Nephron progenitor cell (in vitro differentiated cells): ENCODE measurements around the gene TADA1.

Experiments
- DNase-seq: peaks from one replicate; pipeline ENCODE4 v3.0.0; 2021
- H3K27ac Mint-ChIP-seq: 2 replicates; pipeline ENCODE4 v1.8.0; 2021; ENCODE audit warnings: mild to moderate bottlenecking, moderate library complexity, mixed read lengths
- H3K27me3 Mint-ChIP-seq: 2 replicates; pipeline ENCODE4 v1.8.0; 2021; ENCODE audit warnings: mild to moderate bottlenecking, low read depth, mixed read lengths; ENCODE audit not compliant: poor library complexity
- H3K36me3 Mint-ChIP-seq: 2 replicates; pipeline ENCODE4 v1.8.0; 2021; ENCODE audit warnings: low read depth, mixed read lengths
- H3K4me1 Mint-ChIP-seq: 2 replicates; pipeline ENCODE4 v1.8.0; 2021; ENCODE audit warnings: mixed read lengths
- H3K4me3 Mint-ChIP-seq: 2 replicates; pipeline ENCODE4 v1.8.0; 2021; ENCODE audit warnings: mild to moderate bottlenecking, moderate library complexity, mixed read lengths
- H3K9me3 Mint-ChIP-seq: 2 replicates; pipeline ENCODE4 v1.8.0; 2021; ENCODE audit warnings: mild to moderate bottlenecking, moderate library complexity, mixed read lengths
- TF ChIP-seq, protein P1 (sequence below): fragments of 200-600 bp; sonication (generic); IDR thresholded peaks from 2 replicates; pipeline ENCODE4 v1.5.0; 2021; ENCODE audit warnings: antibody characterized with exemption

The TADA1 gene

DNA sequence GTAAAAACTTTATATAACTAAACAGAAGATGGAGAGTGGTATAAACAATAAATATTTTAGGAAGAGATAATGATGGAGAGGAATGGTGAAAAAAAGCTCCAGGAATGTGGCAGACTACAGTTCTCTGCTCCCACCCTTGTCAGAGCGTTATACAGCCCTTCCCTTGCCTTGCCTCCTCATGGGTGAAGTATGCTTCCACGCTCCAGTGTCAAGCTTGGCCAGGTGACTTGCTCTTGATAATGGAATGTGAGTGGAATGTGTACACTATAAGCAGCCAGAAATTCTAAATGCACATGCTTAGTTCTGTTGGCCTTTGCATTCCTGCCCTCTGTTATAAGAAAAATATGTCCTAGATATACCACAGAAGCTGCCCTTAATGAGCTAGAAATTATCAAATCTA, 61.5 kb downstream of the TADA1 start:
- peaks cover 9% of the 10 kb centered on the region for H3K27me3 Mint-ChIP-seq
- no peak overlapping the region for H3K4me3 Mint-ChIP-seq
- no peak for DNase-seq

DNA sequence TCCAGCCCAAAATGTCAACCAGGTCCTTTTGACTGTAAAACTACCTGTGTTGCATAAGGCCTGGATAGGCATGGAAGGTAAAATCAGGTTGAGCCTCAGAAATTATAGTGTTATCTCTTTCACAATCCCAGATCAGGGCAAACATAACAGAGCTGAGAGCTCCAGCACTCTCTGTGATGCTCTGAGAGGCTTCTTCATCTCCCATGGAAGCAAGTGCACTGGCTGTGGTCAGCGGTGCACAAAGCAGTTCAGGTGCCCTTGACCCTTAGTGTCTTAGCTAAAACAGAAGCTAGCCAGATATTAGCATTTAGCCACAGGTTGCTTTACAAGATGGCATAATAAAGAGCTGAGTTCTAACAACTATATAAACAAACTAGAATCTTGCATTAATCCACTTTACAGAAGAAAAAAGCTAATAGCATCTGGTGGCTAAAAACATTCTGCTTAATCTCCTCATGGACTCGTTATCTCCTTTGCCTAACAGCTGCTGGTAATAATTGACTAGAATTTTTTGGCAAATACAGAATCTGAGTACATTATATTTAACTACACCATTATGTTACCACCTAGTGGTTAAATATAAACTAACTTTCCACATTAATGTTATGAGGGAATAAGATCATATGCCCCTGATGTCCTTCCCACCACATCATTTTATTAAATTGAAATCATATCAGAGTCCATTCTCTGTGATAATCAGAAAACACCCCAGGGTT, 62.4 kb downstream of the TADA1 start:
- TF ChIP-seq, protein P1, sequence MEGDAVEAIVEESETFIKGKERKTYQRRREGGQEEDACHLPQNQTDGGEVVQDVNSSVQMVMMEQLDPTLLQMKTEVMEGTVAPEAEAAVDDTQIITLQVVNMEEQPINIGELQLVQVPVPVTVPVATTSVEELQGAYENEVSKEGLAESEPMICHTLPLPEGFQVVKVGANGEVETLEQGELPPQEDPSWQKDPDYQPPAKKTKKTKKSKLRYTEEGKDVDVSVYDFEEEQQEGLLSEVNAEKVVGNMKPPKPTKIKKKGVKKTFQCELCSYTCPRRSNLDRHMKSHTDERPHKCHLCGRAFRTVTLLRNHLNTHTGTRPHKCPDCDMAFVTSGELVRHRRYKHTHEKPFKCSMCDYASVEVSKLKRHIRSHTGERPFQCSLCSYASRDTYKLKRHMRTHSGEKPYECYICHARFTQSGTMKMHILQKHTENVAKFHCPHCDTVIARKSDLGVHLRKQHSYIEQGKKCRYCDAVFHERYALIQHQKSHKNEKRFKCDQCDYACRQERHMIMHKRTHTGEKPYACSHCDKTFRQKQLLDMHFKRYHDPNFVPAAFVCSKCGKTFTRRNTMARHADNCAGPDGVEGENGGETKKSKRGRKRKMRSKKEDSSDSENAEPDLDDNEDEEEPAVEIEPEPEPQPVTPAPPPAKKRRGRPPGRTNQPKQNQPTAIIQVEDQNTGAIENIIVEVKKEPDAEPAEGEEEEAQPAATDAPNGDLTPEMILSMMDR, result no peak
- no peak for DNase-seq
- Mint-ChIP-seq H3K27ac (no peak overlapping the region), H3K36me3 (no peaks in the 10 kb centered on the region), H3K27me3 (peaks cover 9% of the 10 kb centered on the region), H3K4me1 (no peaks in the 10 kb centered on the region), H3K4me3 (no peak overlapping the region), H3K9me3 (peaks cover 12% of the 10 kb centered on the region)

More for the DNA sequence above, 61.5 kb downstream of the TADA1 start:
- H3K36me3 Mint-ChIP-seq, result no peaks in the 10 kb centered on the region
- peaks cover 12% of the 10 kb centered on the region for H3K9me3 Mint-ChIP-seq
- no peaks in the 10 kb centered on the region for H3K4me1 Mint-ChIP-seq
- TF ChIP-seq, protein P1, result no peak
- H3K27ac Mint-ChIP-seq, result no peak overlapping the region

DNA sequence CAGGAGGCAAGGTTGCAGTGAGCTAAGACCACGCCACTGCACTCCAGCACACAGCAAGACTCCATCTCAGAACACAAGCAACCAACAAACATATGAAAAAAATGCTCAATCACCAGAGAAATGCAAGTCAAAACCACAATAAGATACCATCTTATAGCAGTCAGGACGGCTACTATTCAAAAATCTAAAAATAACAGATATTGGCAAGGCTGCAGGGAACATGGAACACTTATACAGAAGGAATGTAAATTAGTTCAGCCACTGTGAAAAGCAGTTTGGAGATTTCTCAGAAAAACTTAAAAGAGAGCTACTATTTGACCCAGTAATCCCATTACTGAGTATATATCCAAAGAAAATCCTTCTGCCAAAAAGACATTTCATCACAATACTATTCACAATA, 64.4 kb downstream of the TADA1 start:
- DNase-seq, result no peak
- Mint-ChIP-seq H3K27ac (no peak overlapping the region), H3K36me3 (no peaks in the 10 kb centered on the region), H3K9me3 (peaks cover 12% of the 10 kb centered on the region), H3K4me3 (no peak overlapping the region), H3K27me3 (peaks cover 9% of the 10 kb centered on the region), H3K4me1 (no peaks in the 10 kb centered on the region)
- TF ChIP-seq, protein P1, result no peak

DNA sequence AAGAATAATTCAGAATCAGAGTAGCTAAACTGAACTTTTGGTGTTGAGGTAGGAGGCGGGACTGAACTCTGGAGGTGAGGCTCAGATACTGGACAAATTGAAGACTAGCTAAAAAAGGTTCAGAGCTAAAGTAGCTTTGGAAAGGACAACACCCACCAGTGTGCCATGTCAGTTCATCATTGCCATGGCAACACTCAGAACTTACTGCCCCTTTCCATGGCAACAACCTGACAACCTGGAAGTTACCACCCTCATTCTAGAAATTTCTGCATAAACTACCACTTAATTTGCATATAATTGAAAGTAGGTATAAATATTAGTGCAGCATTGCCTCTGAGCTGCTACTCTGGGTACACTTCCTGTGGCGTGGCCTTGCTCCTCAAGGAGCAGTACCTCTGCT, 67.1 kb downstream of the TADA1 start:
- H3K4me1 Mint-ChIP-seq, result no peaks in the 10 kb centered on the region
- peaks cover 12% of the 10 kb centered on the region for H3K9me3 Mint-ChIP-seq
- H3K27me3 Mint-ChIP-seq, result no peaks in the 10 kb centered on the region
- H3K27ac Mint-ChIP-seq, result no peak overlapping the region
- H3K36me3 Mint-ChIP-seq, result no peaks in the 10 kb centered on the region
- no peak overlapping the region for H3K4me3 Mint-ChIP-seq
- TF ChIP-seq, protein P1, result no peak
- no peak for DNase-seq
